HG02623 (cell line): Measurements from ENCODE around the gene OSGEPL1.
"Not testable (repeated sequence)": the region's sequence is repeated elsewhere in the genome, so short reads cannot be mapped to it uniquely, and the experiment has no call there.

Experiments
- ATAC-seq: cut with Tn5 transposase; IDR thresholded peaks from one replicate; pipeline ENCODE4 v1.9.1; 2021; ENCODE audit warnings: moderate library complexity; ENCODE audit not compliant: unreplicated experiment

The OSGEPL1 gene

DNA sequence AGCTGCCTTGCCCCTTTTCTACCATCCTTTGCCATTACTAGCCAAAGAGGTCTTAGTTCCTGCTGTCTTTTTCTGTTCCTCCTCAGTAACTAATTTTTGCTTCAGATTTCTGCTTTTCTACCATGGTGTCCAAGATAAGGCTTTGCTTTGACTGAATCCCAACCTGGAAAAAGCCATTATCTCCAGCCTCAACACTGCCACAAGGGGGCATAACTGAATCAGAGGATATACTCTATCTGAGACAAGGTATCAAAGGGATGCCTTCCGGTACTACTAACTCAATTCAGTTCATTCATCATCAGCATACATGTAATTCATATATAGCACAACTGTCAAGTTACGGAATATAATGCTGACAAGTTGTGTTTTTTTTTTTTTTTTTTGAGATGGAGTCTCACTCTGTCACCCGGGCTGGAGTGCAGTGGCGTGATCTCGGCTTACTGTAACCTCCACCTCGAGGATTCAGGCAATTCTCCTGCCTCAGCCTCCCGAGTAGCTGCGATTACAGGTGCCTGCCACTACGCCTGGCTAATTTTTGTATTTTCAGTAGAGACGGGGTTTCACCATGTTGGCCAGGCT lies 11.4 kb downstream of the OSGEPL1 start:
- no peak for ATAC-seq

DNA sequence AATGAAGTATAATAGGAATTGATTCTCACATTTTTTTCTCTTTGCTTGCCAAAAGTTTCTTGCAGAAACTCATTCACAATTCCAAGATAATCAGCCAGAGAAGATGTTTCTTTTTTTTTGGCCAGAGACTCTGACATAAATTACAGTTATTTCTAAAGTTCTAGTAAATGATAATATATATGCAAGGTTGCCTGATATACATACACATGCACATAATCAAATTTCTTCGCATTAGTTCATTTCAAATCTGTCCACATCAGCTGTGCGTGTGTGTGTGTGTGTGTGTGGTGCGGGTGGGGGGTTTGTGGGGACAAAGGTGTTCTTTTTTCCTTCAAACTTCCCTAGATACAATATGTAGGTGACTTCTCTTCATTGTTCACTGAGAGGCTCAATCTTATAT lies 33.2 kb downstream of the OSGEPL1 start:
- no peak for ATAC-seq

DNA sequence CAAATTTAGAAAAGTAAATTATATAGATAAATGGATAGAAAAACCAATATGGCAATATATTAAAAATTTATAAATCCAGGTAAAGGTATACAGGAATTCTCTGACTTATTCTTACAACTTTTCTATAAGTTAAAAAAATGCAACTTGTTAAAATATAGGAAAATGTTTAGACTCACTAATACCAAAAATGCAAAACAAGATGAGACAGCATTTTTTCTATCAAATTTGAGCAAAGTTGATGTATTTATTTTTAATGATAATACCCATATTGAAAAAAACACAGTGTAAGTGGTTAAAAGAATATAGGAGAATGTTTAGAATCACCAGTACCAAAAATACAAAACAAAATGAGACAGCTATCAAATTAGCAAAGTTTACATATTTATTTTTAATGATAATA lies 35.7 kb downstream of the OSGEPL1 start:
- ATAC-seq: no peak

DNA sequence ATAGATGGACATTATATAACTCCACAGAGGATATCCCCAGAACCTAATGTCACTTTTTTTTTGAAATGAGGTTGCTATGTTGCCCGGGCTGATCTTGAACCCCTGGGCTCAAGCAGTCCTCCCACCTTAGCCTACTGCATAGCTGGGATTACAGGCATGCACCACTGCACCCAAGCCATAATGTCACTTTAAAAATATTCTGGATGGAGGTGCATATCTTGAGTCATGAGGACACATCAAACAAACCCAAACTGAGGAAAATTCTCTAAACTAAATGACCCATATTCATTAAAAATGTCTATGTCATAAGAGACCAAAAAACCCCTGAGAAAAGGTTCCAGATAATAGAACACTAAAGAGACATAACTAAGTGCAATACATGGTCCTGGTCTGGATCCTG lies 36.3 kb downstream of the OSGEPL1 start:
- ATAC-seq: no peak

DNA sequence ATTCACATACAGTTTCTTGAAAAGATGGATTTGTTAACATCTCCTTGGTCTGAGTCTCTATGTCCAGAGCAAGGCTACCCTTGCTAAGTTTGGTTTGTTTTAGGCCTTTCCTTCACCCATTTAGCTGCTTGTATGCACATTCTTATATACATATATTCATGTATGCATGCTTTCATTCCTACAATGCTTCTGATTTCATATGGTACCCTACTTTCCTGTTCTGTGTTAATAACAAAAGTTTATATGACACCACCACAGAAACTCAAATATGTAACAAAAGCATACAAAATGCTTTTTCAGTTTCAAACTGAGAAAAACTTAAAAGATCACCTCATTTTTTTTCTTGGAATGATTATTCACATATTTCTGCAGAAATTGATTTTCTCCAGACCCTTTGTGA lies 39.4 kb downstream of the OSGEPL1 start:
- ATAC-seq: no peak

DNA sequence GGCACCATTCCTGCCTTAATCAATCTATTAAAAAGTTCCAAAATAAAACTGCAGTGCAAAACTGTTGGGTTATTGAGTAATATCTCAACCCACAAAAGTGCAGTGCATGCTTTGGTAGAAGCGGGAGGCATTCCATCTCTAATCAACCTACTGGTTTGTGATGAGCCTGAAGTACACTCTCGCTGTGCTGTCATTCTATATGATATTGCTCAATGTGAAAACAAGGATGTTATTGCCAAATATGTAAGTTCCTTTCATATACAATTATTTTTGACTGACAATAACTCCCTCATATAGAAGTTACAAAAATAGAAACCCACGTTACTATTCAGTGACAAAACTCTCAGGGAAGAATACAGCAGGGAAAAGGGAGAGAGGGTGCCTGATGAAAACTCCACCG lies 43.0 kb downstream of the OSGEPL1 start:
- ATAC-seq: no peak

DNA sequence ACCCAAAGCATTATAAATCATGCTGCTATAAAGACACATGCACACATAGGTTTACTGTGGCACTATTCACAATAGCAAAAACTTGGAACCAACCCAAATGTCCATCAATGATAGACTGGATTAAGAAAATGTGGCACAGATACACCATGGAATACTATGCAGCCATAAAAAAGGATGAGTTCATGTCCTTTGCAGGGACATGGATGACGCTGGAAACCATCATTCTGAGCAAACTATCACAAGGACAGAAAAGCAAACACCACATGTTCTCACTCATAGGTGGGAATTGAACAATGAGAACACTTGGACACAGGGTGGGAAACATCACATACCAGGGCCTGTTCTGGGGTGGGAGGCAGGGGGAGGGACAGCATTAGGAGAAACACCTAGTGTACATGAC lies 45.0 kb downstream of the OSGEPL1 start:
- ATAC-seq: not testable (repeated sequence)

DNA sequence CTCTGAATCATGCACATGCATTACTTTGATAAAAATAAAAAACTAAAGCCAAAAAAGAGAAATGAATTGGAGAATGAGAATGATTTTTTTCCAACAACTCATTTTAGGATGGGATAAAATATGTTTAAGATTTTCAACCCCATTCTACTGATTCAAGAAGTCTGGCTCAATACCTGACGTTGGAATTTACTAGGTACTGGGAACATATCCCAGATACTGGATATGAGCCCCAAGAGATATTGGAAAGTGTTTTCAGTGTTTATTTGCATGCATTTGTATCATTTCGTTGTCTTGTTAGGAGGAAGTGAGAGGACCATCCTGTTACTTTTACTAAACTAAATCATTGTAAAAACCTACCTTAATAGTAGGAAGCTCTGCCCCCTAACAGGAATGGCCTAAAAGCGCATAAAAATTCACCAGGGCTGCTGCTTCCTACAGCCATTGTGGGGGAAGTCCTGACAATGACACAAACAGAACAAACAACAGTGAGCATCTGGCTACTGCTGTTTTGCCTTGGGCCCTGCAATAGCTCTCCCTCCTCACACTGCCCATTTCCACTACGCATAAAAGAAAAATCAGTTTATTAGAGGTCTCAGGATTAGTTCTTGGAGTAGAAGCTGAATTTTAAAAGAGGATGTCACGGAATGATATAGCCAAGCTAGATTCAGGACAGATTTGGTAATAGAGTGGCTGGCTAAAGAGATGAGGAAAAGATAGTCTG lies 52.9 kb downstream of the OSGEPL1 start:
- no peak for ATAC-seq

DNA sequence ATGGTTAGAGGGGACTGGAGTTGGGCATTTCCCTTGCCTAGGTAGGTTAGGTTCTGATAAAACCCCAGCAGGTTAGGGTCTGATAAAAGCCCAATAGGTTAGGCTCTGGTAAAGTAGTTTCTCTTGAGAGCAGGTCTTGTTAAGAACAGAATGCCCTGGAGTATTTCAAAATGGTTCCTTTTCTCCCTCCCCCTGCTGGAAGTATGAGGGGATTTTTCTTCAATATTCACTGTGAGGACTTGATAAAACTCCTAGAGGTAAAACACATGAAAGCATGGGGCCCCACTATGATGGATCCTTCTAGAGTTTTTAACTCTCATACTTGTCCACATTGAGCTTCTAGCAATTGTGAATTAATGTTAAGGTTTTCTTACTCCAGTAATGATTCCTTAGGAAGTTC lies 60.5 kb downstream of the OSGEPL1 start:
- no peak for ATAC-seq

DNA sequence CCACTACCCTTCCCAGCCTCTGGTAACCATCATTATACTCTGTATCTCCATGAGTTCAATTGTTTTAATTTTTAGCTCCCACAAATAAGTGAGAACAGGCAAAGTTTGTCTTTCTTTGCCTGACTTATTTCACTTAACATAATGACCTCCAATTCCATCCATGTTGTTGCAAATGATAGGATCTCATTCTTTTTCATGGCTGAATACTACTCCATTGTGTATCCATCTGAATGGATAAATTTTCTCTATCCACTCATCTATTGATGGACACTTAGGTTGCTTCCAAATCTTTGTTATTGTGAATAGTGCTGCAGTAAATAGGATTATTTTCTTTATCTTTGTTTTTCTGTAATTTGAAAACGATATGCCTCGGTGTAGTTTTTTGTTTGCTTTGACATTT lies 61.9 kb downstream of the OSGEPL1 start:
- no peak for ATAC-seq

DNA sequence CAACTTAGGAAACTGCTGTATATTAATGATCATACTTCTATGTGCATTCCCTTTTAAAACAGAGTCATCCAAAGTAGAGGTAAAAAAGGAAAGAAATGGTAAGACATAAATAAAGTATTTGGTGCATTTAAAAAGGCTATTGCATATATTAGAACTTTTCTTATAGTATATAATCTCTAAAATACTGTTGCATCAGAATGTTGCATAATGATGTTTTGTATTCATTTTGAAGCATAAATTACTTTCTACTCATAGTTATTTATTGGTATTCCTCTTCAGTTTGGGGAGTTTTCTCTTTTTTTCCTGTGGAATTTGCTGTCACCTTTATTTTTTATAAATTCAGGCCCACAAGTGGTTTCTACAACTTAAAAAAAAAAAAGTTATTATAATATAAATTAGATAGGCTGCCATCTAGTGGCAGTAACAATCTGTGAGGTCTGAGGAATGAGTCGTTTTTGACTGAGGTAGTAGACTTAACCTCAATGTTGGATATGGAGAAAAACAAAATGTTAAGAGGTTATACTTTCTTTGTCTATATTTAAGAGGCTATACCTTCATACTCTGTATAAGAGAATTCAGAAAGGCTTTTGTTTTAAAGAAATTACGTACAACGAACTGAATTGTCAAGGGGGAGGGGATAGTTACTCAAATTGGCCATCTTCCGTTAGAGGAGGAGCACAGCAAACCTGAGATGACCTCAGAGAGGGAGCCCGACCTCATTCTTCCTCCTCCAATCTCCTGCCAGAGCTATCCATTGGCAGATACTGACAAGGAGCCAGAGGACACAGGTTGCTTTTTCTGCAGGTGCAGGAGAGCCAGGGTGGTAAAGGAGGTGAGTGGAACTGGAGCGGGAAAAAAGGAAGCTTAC lies 64.3 kb downstream of the OSGEPL1 start:
- no peak for ATAC-seq
